ENCODE data around the gene RNF144A.

- TF ChIP-seq, protein P1, sequence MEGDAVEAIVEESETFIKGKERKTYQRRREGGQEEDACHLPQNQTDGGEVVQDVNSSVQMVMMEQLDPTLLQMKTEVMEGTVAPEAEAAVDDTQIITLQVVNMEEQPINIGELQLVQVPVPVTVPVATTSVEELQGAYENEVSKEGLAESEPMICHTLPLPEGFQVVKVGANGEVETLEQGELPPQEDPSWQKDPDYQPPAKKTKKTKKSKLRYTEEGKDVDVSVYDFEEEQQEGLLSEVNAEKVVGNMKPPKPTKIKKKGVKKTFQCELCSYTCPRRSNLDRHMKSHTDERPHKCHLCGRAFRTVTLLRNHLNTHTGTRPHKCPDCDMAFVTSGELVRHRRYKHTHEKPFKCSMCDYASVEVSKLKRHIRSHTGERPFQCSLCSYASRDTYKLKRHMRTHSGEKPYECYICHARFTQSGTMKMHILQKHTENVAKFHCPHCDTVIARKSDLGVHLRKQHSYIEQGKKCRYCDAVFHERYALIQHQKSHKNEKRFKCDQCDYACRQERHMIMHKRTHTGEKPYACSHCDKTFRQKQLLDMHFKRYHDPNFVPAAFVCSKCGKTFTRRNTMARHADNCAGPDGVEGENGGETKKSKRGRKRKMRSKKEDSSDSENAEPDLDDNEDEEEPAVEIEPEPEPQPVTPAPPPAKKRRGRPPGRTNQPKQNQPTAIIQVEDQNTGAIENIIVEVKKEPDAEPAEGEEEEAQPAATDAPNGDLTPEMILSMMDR (IDR thresholded peaks at IDR 0.05), result no peak
- no peak for TF ChIP-seq POLR2A (IDR thresholded peaks at IDR 0.05)
- TF ChIP-seq EP300 (IDR thresholded peaks at IDR 0.05), result no peak
These were observed 19.9 kb downstream of the RNF144A start for GRCh38 chr2:6937157-6937556.

All from stomach (tissue), 4 donors.